H1 (cell line): ENCODE data around the gene NOSIP. TPM values are rescaled to one million over a fixed set of nuclear protein-coding genes. Genes with fewer than 3 reads are reported as not detected.

ENCODE experiments used
- CTCF ChIA-PET: fragments of 300-600 bp; sonication (Branson Sonifier 250); formaldehyde crosslinking; loops from one replicate; lab custom pipeline; 2021; ENCODE audit not compliant: partially characterized antibody; lab: Charles Lee
- POLR2A ChIA-PET: fragments of 300-600 bp; sonication (Branson Sonifier 250); formaldehyde crosslinking; loops from one replicate; lab custom pipeline; 2021; ENCODE audit warnings: inconsistent platforms; ENCODE audit not compliant: partially characterized antibody; lab: Charles Lee
- DNase-seq, 2 experiments: peaks; one replicate each; pipeline versions ENCODE4 v3.0.0 to v3.0.0-alpha.2; 2010 to 2022; ENCODE audit warnings: low spot score in 2 of 2, low read depth in 1 of 2, mixed read lengths in 1 of 2
- FAIRE-seq: peaks from 2 replicates; lab custom pipeline; 2011; peaks lifted over from hg19 to GRCh38; lab: Jason Lieb, UNC
- H2AFZ ChIP-seq: 2 replicates; pipeline ENCODE4 v1.8.1; 2012; ENCODE audit warnings: low read length, inconsistent platforms
- H2AK5ac ChIP-seq: 2 replicates; pipeline ENCODE4 v1.6.1; 2013; ENCODE audit warnings: low read depth, low read length
- H2BK120ac ChIP-seq: replicated peaks from 2 replicates; pipeline ENCODE3; 2013; ENCODE audit warnings: low read depth, low read length, inconsistent platforms
- H2BK12ac ChIP-seq: 2 replicates; pipeline ENCODE4 v1.6.1; 2013; ENCODE audit warnings: low read depth, low read length
- H2BK15ac ChIP-seq: 2 replicates; pipeline ENCODE4 v1.6.1; 2013; ENCODE audit warnings: low read length
- H2BK20ac ChIP-seq: 2 replicates; pipeline ENCODE4 v1.6.1; 2013; ENCODE audit warnings: low read length
- H2BK5ac ChIP-seq: 2 replicates; pipeline ENCODE4 v1.6.1; 2013; ENCODE audit warnings: low read depth, low read length
- H3K14ac ChIP-seq: 2 replicates; pipeline ENCODE4 v1.6.1; 2013; ENCODE audit warnings: inconsistent platforms; ENCODE audit not compliant: insufficient read length
- H3K18ac ChIP-seq: 2 replicates; pipeline ENCODE4 v1.6.1; 2013; ENCODE audit warnings: low read length; ENCODE audit errors: extremely low read depth
- H3K23ac ChIP-seq: 2 replicates; pipeline ENCODE4 v1.6.1; 2013; ENCODE audit warnings: inconsistent platforms; ENCODE audit not compliant: insufficient read length
- H3K23me2 ChIP-seq: 2 replicates; pipeline ENCODE4 v1.6.1; 2013; ENCODE audit warnings: low read depth, low read length
- H3K27ac ChIP-seq: 2 replicates; pipeline ENCODE4 v1.6.1; 2011; ENCODE audit warnings: low read depth, low read length, inconsistent platforms
- H3K27me3 ChIP-seq, 4 experiments: replicated peaks in 1 of 4; 1 replicate in 1 of 4; 2 replicates in 3 of 4; pipeline versions ENCODE4 v1.6.1 to v1.8.1; 2011 to 2013; ENCODE audit warnings: low read length in 3 of 4, mild to moderate bottlenecking in 3 of 4, inconsistent platforms in 2 of 4, mixed read lengths in 2 of 4, moderate library complexity in 1 of 4; ENCODE audit not compliant: control insufficient read depth in 3 of 4, insufficient read depth in 3 of 4; ENCODE audit errors: extremely low read depth in 1 of 4
- H3K36me3 ChIP-seq, 4 experiments: 2 replicates each; pipeline versions ENCODE4 v1.6.1 to v1.8.1; 2011 to 2013; ENCODE audit warnings: mild to moderate bottlenecking in 4 of 4, low read length in 3 of 4, moderate library complexity in 2 of 4, control low read depth in 1 of 4, inconsistent platforms in 1 of 4; ENCODE audit not compliant: insufficient read depth in 4 of 4, control insufficient read depth in 2 of 4
- H3K4ac ChIP-seq: replicated peaks from 2 replicates; pipeline ENCODE3; 2013; ENCODE audit warnings: low read length, low read depth, mixed read lengths, inconsistent platforms; ENCODE audit not compliant: insufficient read length
- H3K4me1 ChIP-seq, 4 experiments: replicated peaks in 1 of 4; 1 replicate in 1 of 4; 2 replicates in 3 of 4; pipeline versions ENCODE4 v1.6.1 to v1.8.1; 2011 to 2013; ENCODE audit warnings: low read length in 3 of 4, inconsistent platforms in 2 of 4, mixed read lengths in 1 of 4; ENCODE audit not compliant: insufficient read depth in 4 of 4, control insufficient read depth in 3 of 4
- H3K4me2 ChIP-seq, 2 experiments: 2 replicates each; pipeline versions ENCODE4 v1.6.1 to v1.8.1; 2011 to 2013; ENCODE audit warnings: low read depth in 2 of 2, low read length in 2 of 2, control low read depth in 1 of 2, inconsistent platforms in 1 of 2, mild to moderate bottlenecking in 1 of 2; ENCODE audit not compliant: insufficient read depth in 1 of 2
- H3K4me3 ChIP-seq, 4 experiments: fragments of 200-600, 300-600 bp in 1 of 4; sonication (generic), shearing (Covaris generic), sonication (Bioruptor Twin) in 1 of 4; 2 replicates each; pipeline versions ENCODE4 v1.5.1 to v1.8.1; 2011 to 2016; ENCODE audit warnings: low read length in 4 of 4, low read depth in 3 of 4, control low read depth in 2 of 4, inconsistent platforms in 2 of 4, mild to moderate bottlenecking in 2 of 4, mixed read lengths in 1 of 4, moderate library complexity in 1 of 4; ENCODE audit not compliant: insufficient read depth in 2 of 4; ENCODE audit errors: extremely low read depth in 1 of 4
- H3K56ac ChIP-seq: replicated peaks from 2 replicates; pipeline ENCODE3; 2013; ENCODE audit warnings: low read depth, mild to moderate bottlenecking, mixed read lengths, low read length, inconsistent platforms; ENCODE audit not compliant: insufficient read length
- H3K79me1 ChIP-seq: 2 replicates; pipeline ENCODE4 v1.6.1; 2013; ENCODE audit warnings: low read depth, low read length, control low read depth
- H3K79me2 ChIP-seq, 2 experiments: 2 replicates each; pipeline versions ENCODE4 v1.6.1 to v1.8.1; 2012 to 2013; ENCODE audit warnings: low read length in 2 of 2, mild to moderate bottlenecking in 2 of 2, inconsistent platforms in 1 of 2; ENCODE audit not compliant: insufficient read depth in 2 of 2, control insufficient read depth in 1 of 2
- H3K9ac ChIP-seq, 4 experiments: replicated peaks in 1 of 4; 1 replicate in 1 of 4; 2 replicates in 3 of 4; pipeline versions ENCODE4 v1.6.1 to v1.8.1; 2011 to 2013; ENCODE audit warnings: low read depth in 3 of 4, low read length in 3 of 4, control low read depth in 2 of 4, mild to moderate bottlenecking in 2 of 4, moderate library complexity in 2 of 4, inconsistent platforms in 1 of 4; ENCODE audit errors: extremely low read depth in 1 of 4
- H3K9me3 ChIP-seq, 2 experiments: 2 replicates each; pipeline versions ENCODE4 v1.6.1 to v1.8.1; 2012 to 2013; ENCODE audit warnings: mild to moderate bottlenecking in 2 of 2, moderate library complexity in 2 of 2, control low read depth in 1 of 2, inconsistent platforms in 1 of 2, low read depth in 1 of 2, low read length in 1 of 2, mixed read lengths in 1 of 2; ENCODE audit not compliant: insufficient read depth in 2 of 2
- H4K20me1 ChIP-seq, 2 experiments: replicated peaks in 1 of 2; 2 replicates each; pipeline versions ENCODE3 to v1.8.1; 2011 to 2013; ENCODE audit warnings: inconsistent platforms in 2 of 2, low read length in 2 of 2, mild to moderate bottlenecking in 1 of 2; ENCODE audit not compliant: insufficient read depth in 2 of 2, control insufficient read depth in 1 of 2
- H4K5ac ChIP-seq: 2 replicates; pipeline ENCODE4 v1.6.1; 2013; ENCODE audit warnings: low read length, low read depth, mixed read lengths, inconsistent platforms; ENCODE audit not compliant: insufficient read length
- H4K8ac ChIP-seq: 2 replicates; pipeline ENCODE4 v1.8.0; 2013; ENCODE audit warnings: mild to moderate bottlenecking, moderate library complexity, low read length, inconsistent platforms; ENCODE audit not compliant: insufficient read depth; ENCODE audit errors: extremely low read depth
- H4K91ac ChIP-seq: replicated peaks from 2 replicates; pipeline ENCODE3; 2013; ENCODE audit warnings: low read length, mixed read lengths, inconsistent platforms; ENCODE audit not compliant: insufficient read length
- ATF2 ChIP-seq: IDR thresholded peaks from 2 replicates; pipeline ENCODE4 v1.6.1; 2012; ENCODE audit warnings: low read length, inconsistent platforms
- E2F6 ChIP-seq: IDR thresholded peaks from 2 replicates; pipeline ENCODE4 v1.6.1; 2012; ENCODE audit warnings: inconsistent platforms
- KDM1A ChIP-seq: fragments of 200-600, 300-600 bp; sonication (generic); IDR thresholded peaks from 2 replicates; pipeline ENCODE4 v1.7.1; 2016; ENCODE audit warnings: mild to moderate bottlenecking, low read length, borderline replicate concordance
- KDM4A ChIP-seq: IDR thresholded peaks from one replicate; pipeline ENCODE4 v1.7.1; 2012; ENCODE audit warnings: low read depth, mild to moderate bottlenecking, moderate library complexity, low read length, inconsistent platforms; ENCODE audit not compliant: severe bottlenecking
- POLR2A ChIP-seq, 2 experiments: IDR thresholded peaks; 1 replicate in 1 of 2; 2 replicates in 1 of 2; pipeline ENCODE4 v1.6.1; 2011; ENCODE audit warnings: low read depth in 2 of 2, low read length in 2 of 2, mild to moderate bottlenecking in 2 of 2; ENCODE audit errors: control extremely low read depth in 1 of 2
- RFX5 ChIP-seq: IDR thresholded peaks from 2 replicates; pipeline ENCODE4 v1.6.1; 2011; ENCODE audit warnings: low read depth, low read length, improper control_type of control experiment, borderline replicate concordance
- SUZ12 ChIP-seq: fragments of 200-600 bp; sonication (generic); IDR thresholded peaks from 2 replicates; pipeline ENCODE4 v1.6.1; 2012; ENCODE audit warnings: mild to moderate bottlenecking, inconsistent platforms, low read length, moderate library complexity, mixed read lengths
- TAF1 ChIP-seq: IDR thresholded peaks from 2 replicates; pipeline ENCODE4 v1.6.1; 2011; ENCODE audit warnings: mild to moderate bottlenecking, low read depth, low read length
- TBP ChIP-seq: IDR thresholded peaks from 2 replicates; pipeline ENCODE4 v1.6.1; 2011; ENCODE audit warnings: low read depth, low read length, improper control_type of control experiment
- WGBS, 2 experiments: shearing (Covaris generic) in 1 of 2; methylation state at CpG; one replicate each; pipeline versions ENCODE4 v1.1.6 to v1.1.7; 2013 to 2015; ENCODE audit warnings: low lambda C conversion rate in 2 of 2, mixed read lengths in 2 of 2, inconsistent platforms in 1 of 2, low coverage in 1 of 2, missing lambda C conversion rate in 1 of 2; ENCODE audit not compliant: insufficient replicate concordance in 2 of 2, insufficient coverage in 1 of 2, insufficient read length in 1 of 2; ENCODE audit errors: extremely low coverage in 1 of 2, missing lambda C conversion rate in 1 of 2; 5-methylcytosine and 5-hydroxymethylcytosine counted together
- polyA plus RNA-seq, 7 experiments: library from polyadenylated mRNA; depleted of rRNA in 3 of 7; stranded (reverse) in 5 of 7; unstranded in 2 of 7; fragments of >200 nt in 5 of 7; fragments of 200-250 nt in 2 of 7; gene quantifications; 1 replicate in 5 of 7; 2 replicates in 1 of 7; 4 replicates in 1 of 7; pipeline versions ENCODE4 v1.2.1 to v1.2.3, GENCODE V29; 2011 to 2013; ENCODE audit warnings: missing spikeins in 2 of 7, mixed read lengths in 2 of 7
- total RNA-seq: library from RNA; stranded (reverse); fragmentation: NEBNext Ultra II Directional; extraction: Animal tissue kit (Norgen Biotek cat#: 25700); gene quantifications from 2 replicates; pipeline ENCODE4 v1.2.1, GENCODE V29; 2021

Gene NOSIP
- total and polyA plus RNA-seq, 2 of the 8 experiments (the other 6 are each of a cell fraction or from before 2014, with no cell fraction given): 85.1 to 192 TPM

- Histone ChIP-seq H4K5ac (no peak overlapping the region), H2BK20ac (no peak overlapping the region), H3K9me3 (no peaks in the 10 kb centered on the region), H2AFZ (no peak overlapping the region), H2BK120ac (no peak overlapping the region), H3K9ac (no peak overlapping the region), H2BK12ac (no peak overlapping the region), H2BK15ac (no peak overlapping the region), H3K23ac (no peak overlapping the region), H3K4me2 (no peak overlapping the region), H2AK5ac (no peak overlapping the region), H3K79me1 (peaks cover under 1% of the 10 kb centered on the region), H3K23me2 (no peaks in the 10 kb centered on the region), H3K4me1 (no peaks in the 10 kb centered on the region), H3K36me3 (peaks cover 21 to 86% (median 66%) of the 10 kb centered on the region in 4 experiments), H3K4ac (no peak overlapping the region), H3K4me3 (no peak overlapping the region), H4K91ac (no peak overlapping the region), H3K27me3 (no peaks in the 10 kb centered on the region), H3K14ac (no peak overlapping the region), H3K18ac (no peak overlapping the region), H4K20me1 (peaks cover 0 to 24% of the 10 kb centered on the region in 2 experiments), H3K27ac (no peak overlapping the region), H3K79me2 (peaks cover 4 to 60% of the 10 kb centered on the region in 2 experiments; a peak in 2 of 4 replicates), H4K8ac (no peak overlapping the region; the same call in 1 of the 2 replicates), H2BK5ac (no peak overlapping the region), H3K56ac (no peak overlapping the region)
- no peak for DNase-seq
- FAIRE-seq: no peak
- 96% methylated on average over 16 of the region's 26 CpGs; no CpG with 5 or more reads in 1 of the 2 experiments for WGBS, 2 experiments
- CTCF ChIA-PET: interaction anchor here (0.6 to 1.0 kb wide), 4 partner anchors 10 to 95 kb away, joined by 3 read pairs; no protein-coding TSS in a partner anchor
- POLR2A ChIA-PET: interaction anchor here (0.8 to 50.7 kb wide), 5 partner anchors 2 to 62 kb away, joined by 3 to 840 read pairs (median 5); partner anchors contain the start of genes NOSIP, PRR12, RRAS and SCAF1
- TF ChIP-seq KDM4A: no peak
- TF ChIP-seq TBP: no peak
- no peak for TF ChIP-seq E2F6
- no peak for TF ChIP-seq SUZ12
- no peak for TF ChIP-seq ATF2
- TF ChIP-seq KDM1A: no peak
- no peak for TF ChIP-seq TAF1
- no peak for TF ChIP-seq RFX5
- no peak for TF ChIP-seq POLR2A (IDR thresholded peaks at IDR 0.05; ENCODE audit: control extremely low read depth in 1 of 2, low read depth in 2 of 2, low read length in 2 of 2)
Measured at GRCh38 chr19:49599378-49600295, 19.3 kb upstream of the NOSIP start.
